HEK293 (cell line): Measurements from ENCODE around the gene NFKBIB.

Source experiments
- CTCF ChIA-PET: fragments of 350-600 bp; formaldehyde crosslinking; extraction: SDS; loops from one replicate; lab custom pipeline; 2021; ENCODE audit warnings: antibody characterized with exemption; lab: Yijun Ruan, JAX
- POLR2A ChIA-PET: fragments of 300-600 bp; formaldehyde crosslinking; extraction: SDS; loops from one replicate; lab custom pipeline; 2020; ENCODE audit warnings: antibody characterized with exemption, inconsistent platforms; lab: Yijun Ruan, JAX
- H3K27ac ChIP-seq: fragments of 200-500 bp; sonication (Bioruptor generic); 2 replicates; pipeline ENCODE4 v1.5.1; 2014; ENCODE audit warnings: low read depth, low read length, control low read depth, inconsistent platforms; ENCODE audit errors: extremely low read depth
- H3K36me3 ChIP-seq, 2 experiments: fragments of 200-500 bp in 1 of 2; sonication (Bioruptor generic) in 1 of 2; 1 replicate in 1 of 2; 2 replicates in 1 of 2; pipeline ENCODE4 v1.5.1; 2014 to 2017; ENCODE audit warnings: inconsistent platforms in 2 of 2, low read length in 2 of 2; ENCODE audit not compliant: control insufficient read depth in 2 of 2, insufficient read depth in 1 of 2
- H3K4me1 ChIP-seq: fragments of 200-500 bp; sonication (Bioruptor generic); 2 replicates; pipeline ENCODE4 v1.5.1; 2014; ENCODE audit warnings: mild to moderate bottlenecking, low read length, inconsistent platforms; ENCODE audit not compliant: control insufficient read depth, insufficient read depth
- H3K4me3 ChIP-seq: 2 replicates; pipeline ENCODE4 v1.5.1; 2011; ENCODE audit warnings: low read depth, mild to moderate bottlenecking, control low read depth, low read length, moderate library complexity
- H3K9me3 ChIP-seq: fragments of 200-500 bp; sonication (Bioruptor generic); 2 replicates; pipeline ENCODE4 v1.5.1; 2014; ENCODE audit warnings: low read depth, low read length, inconsistent platforms; ENCODE audit not compliant: control insufficient read depth, insufficient read depth
- KLF10 ChIP-seq: fragments of 450-650 bp; IDR thresholded peaks from 2 replicates; pipeline ENCODE4 v1.5.1; 2018; ENCODE audit warnings: missing biosample characterization, mild to moderate bottlenecking, missing genetic modification characterization
- KLF16 ChIP-seq: fragments of 450-650 bp; formaldehyde crosslinking; IDR thresholded peaks from 2 replicates; pipeline ENCODE4 v1.5.1; 2017; ENCODE audit warnings: missing biosample characterization, missing genetic modification characterization
- KLF7 ChIP-seq: fragments of 450-650 bp; formaldehyde crosslinking; IDR thresholded peaks from 2 replicates; pipeline ENCODE4 v1.5.1; 2016; ENCODE audit warnings: missing biosample characterization, missing genetic modification characterization, borderline replicate concordance
- KLF8 ChIP-seq: fragments of 450-650 bp; formaldehyde crosslinking; IDR thresholded peaks from 2 replicates; pipeline ENCODE4 v1.5.1; 2016; ENCODE audit warnings: missing biosample characterization, missing genetic modification characterization
- SCRT1 ChIP-seq: fragments of 450-650 bp; formaldehyde crosslinking; IDR thresholded peaks from 2 replicates; pipeline ENCODE4 v1.5.1; 2016; ENCODE audit warnings: missing biosample characterization, missing genetic modification characterization, borderline replicate concordance
- YY1 ChIP-seq: fragments of 450-650 bp; formaldehyde crosslinking; IDR thresholded peaks from 2 replicates; pipeline ENCODE4 v1.5.1; 2018; ENCODE audit warnings: missing biosample characterization, missing genetic modification characterization
- ZEB2 ChIP-seq: fragments of 450-650 bp; formaldehyde crosslinking; IDR thresholded peaks from 2 replicates; pipeline ENCODE4 v1.5.1; 2016; ENCODE audit warnings: missing biosample characterization, missing genetic modification characterization
- ZFP69B ChIP-seq: fragments of 450-650 bp; formaldehyde crosslinking; IDR thresholded peaks from 2 replicates; pipeline ENCODE4 v1.5.1; 2016; ENCODE audit warnings: missing biosample characterization, missing genetic modification characterization
- ZNF140 ChIP-seq: fragments of 450-650 bp; formaldehyde crosslinking; IDR thresholded peaks from 2 replicates; pipeline ENCODE4 v1.5.1; 2016; ENCODE audit warnings: missing biosample characterization, missing genetic modification characterization
- ZNF19 ChIP-seq: fragments of 450-650 bp; formaldehyde crosslinking; IDR thresholded peaks from 2 replicates; pipeline ENCODE4; 2016; ENCODE audit warnings: missing biosample characterization, missing genetic modification characterization, low read depth
- ZNF248 ChIP-seq: fragments of 450-650 bp; formaldehyde crosslinking; IDR thresholded peaks from 2 replicates; pipeline ENCODE4 v1.5.1; 2017; ENCODE audit warnings: missing biosample characterization, missing genetic modification characterization
- ZNF423 ChIP-seq: fragments of 450-650 bp; formaldehyde crosslinking; IDR thresholded peaks from 2 replicates; pipeline ENCODE4 v1.5.1; 2016; ENCODE audit warnings: missing biosample characterization, missing genetic modification characterization
- ZNF600 ChIP-seq: fragments of 450-650 bp; formaldehyde crosslinking; IDR thresholded peaks from 2 replicates; pipeline ENCODE4 v1.5.1; 2016; ENCODE audit warnings: missing biosample characterization, missing genetic modification characterization
- ZNF660 ChIP-seq: fragments of 450-650 bp; IDR thresholded peaks from 2 replicates; pipeline ENCODE4 v1.5.1; 2018; ENCODE audit warnings: missing biosample characterization, mild to moderate bottlenecking, missing genetic modification characterization
- ZNF785 ChIP-seq: fragments of 450-650 bp; formaldehyde crosslinking; IDR thresholded peaks from 2 replicates; pipeline ENCODE4 v1.5.1; 2016; ENCODE audit warnings: missing biosample characterization, missing genetic modification characterization
- ZNF792 ChIP-seq: fragments of 450-650 bp; formaldehyde crosslinking; IDR thresholded peaks from 2 replicates; pipeline ENCODE4 v1.5.1; 2016; ENCODE audit warnings: missing biosample characterization, missing genetic modification characterization
- ZNF843 ChIP-seq: fragments of 450-650 bp; formaldehyde crosslinking; IDR thresholded peaks from 2 replicates; pipeline ENCODE4 v1.5.1; 2016; ENCODE audit warnings: missing biosample characterization, missing genetic modification characterization
- ZSCAN30 ChIP-seq: fragments of 450-650 bp; IDR thresholded peaks from 2 replicates; pipeline ENCODE4 v1.5.1; 2018; ENCODE audit warnings: missing biosample characterization, mild to moderate bottlenecking, missing genetic modification characterization, moderate library complexity
- TF ChIP-seq, protein P1 (sequence below): fragments of 450-650 bp; formaldehyde crosslinking; IDR thresholded peaks from 2 replicates; pipeline ENCODE4 v1.5.1; 2016; ENCODE audit warnings: missing biosample characterization, missing genetic modification characterization
- TF ChIP-seq, protein P2 (sequence below): fragments of 450-650 bp; formaldehyde crosslinking; IDR thresholded peaks from 2 replicates; pipeline ENCODE4 v1.5.1; 2016; ENCODE audit warnings: missing biosample characterization, missing genetic modification characterization
- TF ChIP-seq, protein P3 (sequence below): fragments of 450-650 bp; formaldehyde crosslinking; IDR thresholded peaks from 2 replicates; pipeline ENCODE4 v1.5.1; 2016; ENCODE audit warnings: missing biosample characterization, missing genetic modification characterization
- TF ChIP-seq, protein P4 (sequence below): fragments of 450-650 bp; formaldehyde crosslinking; conservative IDR thresholded peaks from 2 replicates; pipeline ENCODE4 v1.5.1; 2016; ENCODE audit warnings: low read depth, missing biosample characterization, missing genetic modification characterization
- TF ChIP-seq, protein P5 (sequence below): sonication (generic); formaldehyde crosslinking; IDR thresholded peaks from 2 replicates; pipeline ENCODE4 v1.8.1; 2022; ENCODE audit warnings: mild to moderate bottlenecking, moderate library complexity, missing genetic modification reagents

The NFKBIB gene

DNA sequence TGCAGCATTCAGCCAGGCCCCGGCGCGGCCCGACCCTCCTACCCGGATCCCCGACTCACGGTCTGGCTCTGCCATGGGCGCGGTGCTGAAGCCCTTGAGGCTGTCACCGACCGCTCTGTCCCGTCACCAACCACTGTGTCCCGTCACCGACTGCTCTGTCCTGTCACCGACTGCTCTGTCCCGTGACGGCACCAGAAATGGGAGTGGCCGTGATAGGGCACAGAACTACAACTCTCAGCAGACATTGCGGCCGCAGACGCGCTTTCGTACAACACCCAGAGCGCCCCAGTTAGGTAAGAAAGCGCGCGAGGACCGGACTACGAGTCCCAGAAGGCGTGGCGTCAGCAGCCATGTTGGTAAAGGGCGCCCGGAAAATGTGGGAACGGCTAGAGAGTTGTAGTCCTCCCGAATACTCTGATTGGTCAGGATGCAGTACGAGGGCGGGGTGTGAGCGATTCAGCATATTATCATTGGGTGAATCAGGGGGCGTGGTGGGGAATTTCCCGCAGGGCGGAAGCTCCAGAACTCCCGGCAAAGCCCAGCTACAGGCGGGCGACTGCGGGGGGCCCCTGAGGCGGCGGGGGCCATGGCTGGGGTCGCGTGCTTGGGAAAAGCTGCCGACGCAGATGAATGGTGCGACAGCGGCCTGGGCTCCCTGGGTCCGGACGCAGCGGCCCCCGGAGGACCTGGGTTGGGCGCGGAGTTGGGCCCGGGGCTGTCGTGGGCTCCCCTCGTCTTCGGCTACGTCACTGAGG lies at the start of gene NFKBIB, which contains the start of gene SIRT2 (continued):
- TF ChIP-seq, protein P1, sequence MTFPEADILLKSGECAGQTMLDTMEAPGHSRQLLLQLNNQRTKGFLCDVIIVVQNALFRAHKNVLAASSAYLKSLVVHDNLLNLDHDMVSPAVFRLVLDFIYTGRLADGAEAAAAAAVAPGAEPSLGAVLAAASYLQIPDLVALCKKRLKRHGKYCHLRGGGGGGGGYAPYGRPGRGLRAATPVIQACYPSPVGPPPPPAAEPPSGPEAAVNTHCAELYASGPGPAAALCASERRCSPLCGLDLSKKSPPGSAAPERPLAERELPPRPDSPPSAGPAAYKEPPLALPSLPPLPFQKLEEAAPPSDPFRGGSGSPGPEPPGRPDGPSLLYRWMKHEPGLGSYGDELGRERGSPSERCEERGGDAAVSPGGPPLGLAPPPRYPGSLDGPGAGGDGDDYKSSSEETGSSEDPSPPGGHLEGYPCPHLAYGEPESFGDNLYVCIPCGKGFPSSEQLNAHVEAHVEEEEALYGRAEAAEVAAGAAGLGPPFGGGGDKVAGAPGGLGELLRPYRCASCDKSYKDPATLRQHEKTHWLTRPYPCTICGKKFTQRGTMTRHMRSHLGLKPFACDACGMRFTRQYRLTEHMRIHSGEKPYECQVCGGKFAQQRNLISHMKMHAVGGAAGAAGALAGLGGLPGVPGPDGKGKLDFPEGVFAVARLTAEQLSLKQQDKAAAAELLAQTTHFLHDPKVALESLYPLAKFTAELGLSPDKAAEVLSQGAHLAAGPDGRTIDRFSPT: no peak
- TF ChIP-seq ZNF843 (tag by site-specific recombination) (peak; percentile 76), YY1 (tag by site-specific recombination) (peak; percentile 99), ZNF600 (tag by site-specific recombination) (peak; percentile 99), ZNF19 (tag by site-specific recombination) (no peak), ZNF248 (tag by site-specific recombination) (no peak), KLF7 (tag by site-specific recombination) (peak; percentile 12; the same call in 1 of the 2 replicates), KLF16 (peak; percentile 99), ZFP69B (tag by site-specific recombination) (peak; percentile 87), ZNF660 (tag by site-specific recombination) (peak; percentile 82), KLF8 (tag by site-specific recombination) (peak; percentile 99)
- TF ChIP-seq, protein P2, sequence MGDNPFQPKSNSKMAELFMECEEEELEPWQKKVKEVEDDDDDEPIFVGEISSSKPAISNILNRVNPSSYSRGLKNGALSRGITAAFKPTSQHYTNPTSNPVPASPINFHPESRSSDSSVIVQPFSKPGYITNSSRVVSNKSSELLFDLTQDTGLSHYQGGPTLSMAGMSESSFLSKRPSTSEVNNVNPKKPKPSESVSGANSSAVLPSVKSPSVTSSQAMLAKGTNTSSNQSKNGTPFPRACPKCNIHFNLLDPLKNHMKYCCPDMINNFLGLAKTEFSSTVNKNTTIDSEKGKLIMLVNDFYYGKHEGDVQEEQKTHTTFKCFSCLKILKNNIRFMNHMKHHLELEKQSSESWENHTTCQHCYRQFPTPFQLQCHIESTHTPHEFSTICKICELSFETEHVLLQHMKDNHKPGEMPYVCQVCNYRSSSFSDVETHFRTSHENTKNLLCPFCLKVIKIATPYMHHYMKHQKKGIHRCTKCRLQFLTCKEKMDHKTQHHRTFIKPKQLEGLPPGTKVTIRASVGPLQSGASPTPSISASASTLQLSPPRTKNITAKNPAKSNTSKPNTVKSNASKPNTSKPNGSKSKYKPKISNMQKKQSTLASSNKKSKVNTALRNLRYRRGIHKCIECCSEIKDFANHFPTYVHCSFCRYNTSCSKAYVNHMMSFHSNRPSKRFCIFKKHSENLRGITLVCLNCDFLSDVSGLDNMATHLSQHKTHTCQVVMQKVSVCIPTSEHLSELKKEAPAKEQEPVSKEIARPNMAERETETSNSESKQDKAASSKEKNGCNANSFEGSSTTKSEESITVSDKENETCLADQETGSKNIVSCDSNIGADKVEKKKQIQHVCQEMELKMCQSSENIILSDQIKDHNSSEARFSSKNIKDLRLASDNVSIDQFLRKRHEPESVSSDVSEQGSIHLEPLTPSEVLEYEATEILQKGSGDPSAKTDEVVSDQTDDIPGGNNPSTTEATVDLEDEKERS (tag by site-specific recombination): peak; percentile 51; the same call in 1 of the 2 replicates
- TF ChIP-seq, protein P3, sequence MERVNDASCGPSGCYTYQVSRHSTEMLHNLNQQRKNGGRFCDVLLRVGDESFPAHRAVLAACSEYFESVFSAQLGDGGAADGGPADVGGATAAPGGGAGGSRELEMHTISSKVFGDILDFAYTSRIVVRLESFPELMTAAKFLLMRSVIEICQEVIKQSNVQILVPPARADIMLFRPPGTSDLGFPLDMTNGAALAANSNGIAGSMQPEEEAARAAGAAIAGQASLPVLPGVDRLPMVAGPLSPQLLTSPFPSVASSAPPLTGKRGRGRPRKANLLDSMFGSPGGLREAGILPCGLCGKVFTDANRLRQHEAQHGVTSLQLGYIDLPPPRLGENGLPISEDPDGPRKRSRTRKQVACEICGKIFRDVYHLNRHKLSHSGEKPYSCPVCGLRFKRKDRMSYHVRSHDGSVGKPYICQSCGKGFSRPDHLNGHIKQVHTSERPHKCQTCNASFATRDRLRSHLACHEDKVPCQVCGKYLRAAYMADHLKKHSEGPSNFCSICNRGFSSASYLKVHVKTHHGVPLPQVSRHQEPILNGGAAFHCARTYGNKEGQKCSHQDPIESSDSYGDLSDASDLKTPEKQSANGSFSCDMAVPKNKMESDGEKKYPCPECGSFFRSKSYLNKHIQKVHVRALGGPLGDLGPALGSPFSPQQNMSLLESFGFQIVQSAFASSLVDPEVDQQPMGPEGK (tag by site-specific recombination): peak; percentile 100
- TF ChIP-seq, protein P4, sequence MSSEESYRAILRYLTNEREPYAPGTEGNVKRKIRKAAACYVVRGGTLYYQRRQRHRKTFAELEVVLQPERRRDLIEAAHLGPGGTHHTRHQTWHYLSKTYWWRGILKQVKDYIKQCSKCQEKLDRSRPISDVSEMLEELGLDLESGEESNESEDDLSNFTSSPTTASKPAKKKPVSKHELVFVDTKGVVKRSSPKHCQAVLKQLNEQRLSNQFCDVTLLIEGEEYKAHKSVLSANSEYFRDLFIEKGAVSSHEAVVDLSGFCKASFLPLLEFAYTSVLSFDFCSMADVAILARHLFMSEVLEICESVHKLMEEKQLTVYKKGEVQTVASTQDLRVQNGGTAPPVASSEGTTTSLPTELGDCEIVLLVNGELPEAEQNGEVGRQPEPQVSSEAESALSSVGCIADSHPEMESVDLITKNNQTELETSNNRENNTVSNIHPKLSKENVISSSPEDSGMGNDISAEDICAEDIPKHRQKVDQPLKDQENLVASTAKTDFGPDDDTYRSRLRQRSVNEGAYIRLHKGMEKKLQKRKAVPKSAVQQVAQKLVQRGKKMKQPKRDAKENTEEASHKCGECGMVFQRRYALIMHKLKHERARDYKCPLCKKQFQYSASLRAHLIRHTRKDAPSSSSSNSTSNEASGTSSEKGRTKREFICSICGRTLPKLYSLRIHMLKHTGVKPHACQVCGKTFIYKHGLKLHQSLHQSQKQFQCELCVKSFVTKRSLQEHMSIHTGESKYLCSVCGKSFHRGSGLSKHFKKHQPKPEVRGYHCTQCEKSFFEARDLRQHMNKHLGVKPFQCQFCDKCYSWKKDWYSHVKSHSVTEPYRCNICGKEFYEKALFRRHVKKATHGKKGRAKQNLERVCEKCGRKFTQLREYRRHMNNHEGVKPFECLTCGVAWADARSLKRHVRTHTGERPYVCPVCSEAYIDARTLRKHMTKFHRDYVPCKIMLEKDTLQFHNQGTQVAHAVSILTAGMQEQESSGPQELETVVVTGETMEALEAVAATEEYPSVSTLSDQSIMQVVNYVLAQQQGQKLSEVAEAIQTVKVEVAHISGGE (tag by site-specific recombination): peak; percentile 88

DNA sequence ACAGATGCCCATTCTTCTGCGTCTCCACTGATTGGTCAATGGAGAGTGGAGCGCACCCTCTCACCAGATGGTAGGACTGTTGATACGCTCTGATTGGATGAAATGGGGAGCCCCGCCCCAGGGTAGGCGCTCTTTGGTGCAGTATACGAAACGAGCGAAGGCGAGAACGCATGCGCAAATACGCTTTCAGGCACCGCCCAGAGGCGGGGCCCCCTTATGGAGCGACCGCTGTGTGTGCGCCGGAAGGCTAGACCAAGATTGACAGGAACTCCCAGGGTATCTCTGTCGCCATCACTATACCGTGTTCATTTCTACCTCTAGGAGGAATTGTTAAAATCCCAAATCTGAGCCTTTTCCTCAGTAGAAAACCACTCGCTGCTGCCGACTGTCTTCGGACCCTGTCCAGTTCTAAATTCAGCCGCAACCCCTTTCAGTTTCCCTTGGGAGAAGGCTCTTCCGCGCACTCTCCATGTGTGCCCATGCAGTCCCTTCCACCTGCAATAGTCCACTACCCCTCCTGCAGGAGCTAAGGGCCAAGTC lies 49.3 kb upstream of the NFKBIB start:
- CTCF ChIA-PET: no interaction called here
- Histone ChIP-seq H3K4me1 (peaks cover 32% of the 10 kb centered on the region), H3K27ac (peak overlapping the region; percentile 96), H3K36me3 (peaks cover 34 to 36% of the 10 kb centered on the region in 2 experiments), H3K4me3 (peak overlapping the region; percentile 38), H3K9me3 (no peaks in the 10 kb centered on the region)
- POLR2A ChIA-PET: interaction anchor here (0.9 to 2.0 kb wide), 9 partner anchors 8 to 463 kb away, joined by 3 to 15 read pairs (median 5); partner anchors contain the start of genes ECH1, EIF3K, GGN and MRPS12
- TF ChIP-seq KLF10 (peak; percentile 80), ZNF792 (tag by site-specific recombination) (no peak), ZNF423 (tag by site-specific recombination) (no peak), ZSCAN30 (tag by site-specific recombination) (peak; percentile 90), SCRT1 (tag by site-specific recombination) (no peak), ZEB2 (tag by site-specific recombination) (peak; percentile 84), ZNF140 (tag by site-specific recombination) (no peak), ZNF785 (no peak), ZFP69B (tag by site-specific recombination) (peak; percentile 66; the same call in 1 of the 2 replicates)
- TF ChIP-seq, protein P5, sequence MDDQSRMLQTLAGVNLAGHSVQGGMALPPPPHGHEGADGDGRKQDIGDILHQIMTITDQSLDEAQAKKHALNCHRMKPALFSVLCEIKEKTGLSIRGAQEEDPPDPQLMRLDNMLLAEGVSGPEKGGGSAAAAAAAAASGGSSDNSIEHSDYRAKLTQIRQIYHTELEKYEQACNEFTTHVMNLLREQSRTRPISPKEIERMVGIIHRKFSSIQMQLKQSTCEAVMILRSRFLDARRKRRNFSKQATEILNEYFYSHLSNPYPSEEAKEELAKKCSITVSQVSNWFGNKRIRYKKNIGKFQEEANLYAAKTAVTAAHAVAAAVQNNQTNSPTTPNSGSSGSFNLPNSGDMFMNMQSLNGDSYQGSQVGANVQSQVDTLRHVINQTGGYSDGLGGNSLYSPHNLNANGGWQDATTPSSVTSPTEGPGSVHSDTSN (CRISPR knock-in tag): no peak
